ENCODE results near the gene GRIK3.

- TF ChIP-seq CTCF (IDR thresholded peaks at IDR 0.05) (no peak), POLR2A (IDR thresholded peaks at IDR 0.05) (no peak)
Observed at GRCh38 chr1:36905941-36906340, 128.4 kb downstream of the GRIK3 start.

Measured in right lobe of liver (tissue), 4 donors.